ENCODE results near the gene TRIM66.

- no peak for TF ChIP-seq YY1 (IDR thresholded peaks at IDR 0.05; ENCODE audit: low read depth)
- TF ChIP-seq CREB1 (IDR thresholded peaks at IDR 0.05; ENCODE audit: low read depth), result no peak
- TF ChIP-seq EP300 (IDR thresholded peaks at IDR 0.05; ENCODE audit: borderline replicate concordance), result no peak
- TF ChIP-seq RAD21 (IDR thresholded peaks at IDR 0.05; ENCODE audit: low read depth), result no peak
- TF ChIP-seq REST (IDR thresholded peaks at IDR 0.05; ENCODE audit: low read depth), result no peak
- no peak for TF ChIP-seq MAX (IDR thresholded peaks at IDR 0.05)
- TF ChIP-seq USF1 (IDR thresholded peaks at IDR 0.05), result no peak
- no peak for TF ChIP-seq ZBTB7A (IDR thresholded peaks at IDR 0.05; ENCODE audit: low read depth)
- no peak for TF ChIP-seq TAF1 (IDR thresholded peaks at IDR 0.05; ENCODE audit: low read depth)
- no peak for TF ChIP-seq EGR1 (IDR thresholded peaks at IDR 0.05)
- no peak for TF ChIP-seq TCF12 (IDR thresholded peaks at IDR 0.05; ENCODE audit: low read depth)
Observed at GRCh38 chr11:8692417-8692816, 10.0 kb upstream of the TRIM66 start.
